Memory B cell (primary cell): Measurements from ENCODE around the gene ARHGAP21.

Experiments used
- ATAC-seq: fragments of 150-1000 bp; cut with Tn5 transposase; 2 replicates; pipeline ENCODE4 v1.10.0; 2021; ENCODE audit warnings: low read depth, mild to moderate bottlenecking, moderate library complexity
- DNase-seq, 2 donors: peaks; one replicate each; pipeline ENCODE4 v3.0.0; 2022; ENCODE audit warnings: low spot score in 2 of 2
- H3K27ac Mint-ChIP-seq: one replicate; pipeline ENCODE4 v1.8.0; 2022; ENCODE audit warnings: mild to moderate bottlenecking, moderate library complexity, mixed read lengths
- H3K27me3 Mint-ChIP-seq: one replicate; pipeline ENCODE4 v1.8.0; 2022; ENCODE audit warnings: mixed read lengths
- H3K36me3 Mint-ChIP-seq: one replicate; pipeline ENCODE4 v1.8.0; 2022; ENCODE audit warnings: mild to moderate bottlenecking, mixed read lengths
- H3K4me1 Mint-ChIP-seq: one replicate; pipeline ENCODE4 v1.8.0; 2022; ENCODE audit warnings: mixed read lengths
- H3K4me3 Mint-ChIP-seq: one replicate; pipeline ENCODE4 v1.8.0; 2022; ENCODE audit warnings: mild to moderate bottlenecking, moderate library complexity, mixed read lengths
- H3K9me3 Mint-ChIP-seq: one replicate; pipeline ENCODE4 v1.8.0; 2022; ENCODE audit warnings: mixed read lengths

ARHGAP21 gene

DNA sequence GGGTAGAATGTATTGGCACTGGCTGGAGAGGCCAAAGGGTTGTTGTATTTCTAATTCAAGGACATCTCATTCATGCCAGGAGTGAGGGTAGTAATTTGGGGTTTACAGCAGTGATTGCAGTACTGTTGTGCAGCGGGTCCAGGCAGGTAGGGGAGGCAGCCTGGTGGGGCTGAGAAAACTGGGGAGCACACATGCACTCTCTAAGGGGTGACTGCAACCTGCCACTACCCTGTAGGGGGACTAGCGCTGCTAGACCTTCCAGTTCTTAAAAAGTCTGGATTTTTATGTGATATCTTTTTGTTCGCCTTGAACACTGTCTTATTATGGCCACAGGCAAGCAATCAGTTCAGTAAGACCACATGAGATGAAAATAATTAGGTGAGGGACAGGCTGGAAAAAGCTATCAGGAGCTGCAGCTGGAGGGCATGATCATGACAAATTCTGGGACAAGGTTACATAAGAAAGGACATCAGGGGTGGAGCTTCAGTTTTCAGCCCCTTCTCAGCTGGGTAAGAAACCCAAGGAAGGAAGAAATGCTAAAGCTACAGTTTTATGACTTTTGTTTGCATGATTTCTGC, 149.0 kb downstream of the ARHGAP21 start:
- peaks cover 12% of the 10 kb centered on the region for H3K27me3 Mint-ChIP-seq
- DNase-seq = no peak
- no peaks in the 10 kb centered on the region for H3K36me3 Mint-ChIP-seq
- no peaks in the 10 kb centered on the region for H3K4me1 Mint-ChIP-seq
- ATAC-seq = no peak
- H3K4me3 Mint-ChIP-seq = no peak overlapping the region
- no peak overlapping the region for H3K27ac Mint-ChIP-seq
- peaks cover 12% of the 10 kb centered on the region for H3K9me3 Mint-ChIP-seq

DNA sequence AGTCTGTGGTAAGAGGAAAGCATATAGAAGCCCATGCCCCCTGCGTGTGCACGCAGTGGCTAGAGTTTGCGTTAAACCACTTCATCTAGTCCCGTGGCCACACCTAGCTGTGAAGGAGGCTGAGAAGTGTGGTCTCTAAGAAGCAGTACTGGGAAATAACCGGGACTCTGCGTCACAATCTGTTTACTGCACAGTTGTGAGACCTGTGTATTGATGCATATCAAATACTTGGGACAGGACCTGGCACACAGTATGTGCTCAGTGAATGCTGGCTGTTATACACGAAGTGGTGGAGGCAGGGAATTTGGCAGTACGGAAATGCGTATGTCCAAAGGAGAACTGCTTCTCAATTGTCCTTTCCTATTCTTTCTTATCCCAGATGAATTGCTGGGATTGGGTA, 149.5 kb downstream of the ARHGAP21 start:
- H3K4me3 Mint-ChIP-seq = no peak overlapping the region
- DNase-seq (no peak), ATAC-seq (no peak)
- peaks cover 12% of the 10 kb centered on the region for H3K9me3 Mint-ChIP-seq
- H3K36me3 Mint-ChIP-seq = no peaks in the 10 kb centered on the region
- no peaks in the 10 kb centered on the region for H3K4me1 Mint-ChIP-seq
- H3K27ac Mint-ChIP-seq = no peak overlapping the region
- H3K27me3 Mint-ChIP-seq = peaks cover 14% of the 10 kb centered on the region

DNA sequence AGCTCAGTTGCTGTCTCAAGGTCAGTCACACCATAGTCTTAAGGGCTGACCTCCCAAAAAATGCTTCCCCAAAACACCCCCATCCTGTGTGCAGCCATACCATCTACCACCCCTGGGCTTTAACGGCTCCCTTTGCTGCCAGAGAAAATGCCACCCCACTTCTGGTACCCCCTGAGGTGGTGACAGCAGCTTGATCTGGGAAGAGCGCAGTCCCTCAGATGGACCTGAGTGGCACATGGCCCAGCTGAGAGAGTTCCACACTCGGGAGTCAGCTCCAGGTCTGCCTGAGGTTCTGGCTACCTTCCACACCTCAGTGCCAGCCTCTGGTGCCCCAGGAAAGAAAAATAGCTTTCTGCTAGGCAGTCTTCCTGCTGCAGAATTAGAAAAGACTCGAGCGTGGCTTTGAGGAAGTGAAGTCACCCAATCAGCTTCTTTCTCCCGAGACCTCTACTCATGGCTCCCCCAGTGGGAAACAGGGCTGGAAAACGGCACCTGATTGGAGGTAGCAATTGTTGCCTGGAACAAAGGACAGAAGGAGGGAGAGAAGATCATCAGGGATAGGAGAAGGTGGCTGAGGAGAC, 151.7 kb downstream of the ARHGAP21 start:
- DNase-seq = no peak
- peaks cover 15% of the 10 kb centered on the region for H3K27me3 Mint-ChIP-seq
- H3K36me3 Mint-ChIP-seq = no peaks in the 10 kb centered on the region
- peaks cover 8% of the 10 kb centered on the region for H3K9me3 Mint-ChIP-seq
- H3K27ac Mint-ChIP-seq = no peak overlapping the region
- no peaks in the 10 kb centered on the region for H3K4me1 Mint-ChIP-seq
- H3K4me3 Mint-ChIP-seq = no peak overlapping the region
- no peak for ATAC-seq

DNA sequence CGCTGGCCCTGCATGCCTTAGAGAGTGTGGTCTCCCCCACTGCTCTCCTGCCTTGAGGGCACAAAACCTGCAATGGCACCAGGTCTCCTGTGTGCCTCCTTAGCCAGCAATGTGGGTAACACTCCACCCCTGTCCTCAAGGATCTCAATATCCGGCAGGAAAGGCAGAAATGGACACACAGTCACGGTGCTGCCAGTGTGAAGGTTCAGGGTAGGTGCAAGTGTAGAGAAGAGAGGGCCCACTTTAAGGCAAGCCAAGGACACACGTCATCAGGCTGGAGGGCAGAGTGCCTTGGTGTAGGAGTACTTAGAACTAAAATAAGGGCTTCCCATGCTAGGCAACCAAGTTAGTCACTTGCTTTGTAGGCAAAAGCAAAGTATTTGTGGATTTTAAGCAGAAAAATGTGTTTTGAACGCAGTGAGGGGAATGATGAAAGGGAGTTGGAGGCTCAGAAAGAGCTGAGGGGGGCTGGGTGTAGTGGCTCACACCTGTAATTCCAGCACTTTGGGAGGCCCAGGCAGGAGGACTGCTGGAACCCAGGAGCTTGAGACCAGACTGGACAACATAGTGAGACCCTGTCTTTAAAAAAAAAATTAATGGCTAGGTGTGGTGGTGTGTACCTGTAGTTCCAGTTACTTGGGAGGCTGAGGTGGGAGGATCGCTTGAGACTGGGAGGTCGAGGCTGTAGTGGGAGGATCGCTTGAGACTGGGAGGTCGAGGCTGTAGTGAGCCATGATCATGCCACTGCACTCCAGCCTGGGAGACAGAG, 152.8 kb downstream of the ARHGAP21 start:
- no peak for DNase-seq
- H3K36me3 Mint-ChIP-seq = no peaks in the 10 kb centered on the region
- no peak overlapping the region for H3K27ac Mint-ChIP-seq
- peaks cover 15% of the 10 kb centered on the region for H3K27me3 Mint-ChIP-seq
- peaks cover 3% of the 10 kb centered on the region for H3K9me3 Mint-ChIP-seq
- no peak for ATAC-seq
- H3K4me1 Mint-ChIP-seq = no peaks in the 10 kb centered on the region
- no peak overlapping the region for H3K4me3 Mint-ChIP-seq

GRCh38 chr10:24569828-24570657, 153.6 kb downstream of the ARHGAP21 start:
- H3K36me3 Mint-ChIP-seq = no peaks in the 10 kb centered on the region
- peaks cover 15% of the 10 kb centered on the region for H3K27me3 Mint-ChIP-seq
- no peaks in the 10 kb centered on the region for H3K4me1 Mint-ChIP-seq
- DNase-seq = no peak
- no peak overlapping the region for H3K4me3 Mint-ChIP-seq
- H3K27ac Mint-ChIP-seq = no peak overlapping the region
- H3K9me3 Mint-ChIP-seq = no peaks in the 10 kb centered on the region
- no peak for ATAC-seq

DNA sequence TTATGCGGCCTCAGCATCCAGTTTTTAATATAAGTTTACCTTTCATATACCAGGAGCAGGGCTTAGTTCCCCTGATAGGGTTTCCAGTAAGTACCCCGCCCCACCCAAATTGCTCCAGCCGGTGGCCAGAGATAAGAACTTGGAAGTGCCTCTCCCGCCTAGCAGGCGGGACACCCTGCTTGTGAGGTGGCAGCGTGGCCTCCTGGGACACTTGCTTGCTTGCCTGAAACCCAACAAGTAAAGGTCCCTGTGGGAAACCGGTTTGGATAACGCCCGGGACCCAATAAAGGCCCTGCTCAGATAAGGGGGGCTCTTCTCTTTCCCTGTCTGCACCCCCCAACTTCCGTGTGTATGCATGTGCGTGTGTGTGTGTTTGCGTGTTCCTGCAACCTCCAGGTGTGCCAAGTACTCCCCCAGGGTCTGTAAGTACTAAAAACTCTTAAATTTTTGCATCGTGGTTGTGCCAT, 154.3 kb downstream of the ARHGAP21 start:
- H3K4me1 Mint-ChIP-seq = no peaks in the 10 kb centered on the region
- no peak overlapping the region for H3K4me3 Mint-ChIP-seq
- ATAC-seq = no peak
- no peaks in the 10 kb centered on the region for H3K9me3 Mint-ChIP-seq
- H3K27ac Mint-ChIP-seq = no peak overlapping the region
- no peaks in the 10 kb centered on the region for H3K36me3 Mint-ChIP-seq
- no peak for DNase-seq
- H3K27me3 Mint-ChIP-seq = peaks cover 15% of the 10 kb centered on the region

- no peak overlapping the region for H3K4me3 Mint-ChIP-seq
- no peaks in the 10 kb centered on the region for H3K9me3 Mint-ChIP-seq
- peaks cover 15% of the 10 kb centered on the region for H3K27me3 Mint-ChIP-seq
- H3K4me1 Mint-ChIP-seq = no peaks in the 10 kb centered on the region
- DNase-seq (no peak), ATAC-seq (no peak)
- H3K36me3 Mint-ChIP-seq = no peaks in the 10 kb centered on the region
- H3K27ac Mint-ChIP-seq = no peak overlapping the region
Observed at GRCh38 chr10:24568042-24568441, 155.6 kb downstream of the ARHGAP21 start.

GRCh38 chr10:24561453-24561852, 162.2 kb downstream of the ARHGAP21 start:
- Mint-ChIP-seq H3K4me1 (no peaks in the 10 kb centered on the region), H3K36me3 (no peaks in the 10 kb centered on the region), H3K9me3 (no peaks in the 10 kb centered on the region), H3K4me3 (no peak overlapping the region), H3K27ac (no peak overlapping the region), H3K27me3 (peaks cover 1% of the 10 kb centered on the region)
- ATAC-seq (no peak), DNase-seq (no peak)

DNA sequence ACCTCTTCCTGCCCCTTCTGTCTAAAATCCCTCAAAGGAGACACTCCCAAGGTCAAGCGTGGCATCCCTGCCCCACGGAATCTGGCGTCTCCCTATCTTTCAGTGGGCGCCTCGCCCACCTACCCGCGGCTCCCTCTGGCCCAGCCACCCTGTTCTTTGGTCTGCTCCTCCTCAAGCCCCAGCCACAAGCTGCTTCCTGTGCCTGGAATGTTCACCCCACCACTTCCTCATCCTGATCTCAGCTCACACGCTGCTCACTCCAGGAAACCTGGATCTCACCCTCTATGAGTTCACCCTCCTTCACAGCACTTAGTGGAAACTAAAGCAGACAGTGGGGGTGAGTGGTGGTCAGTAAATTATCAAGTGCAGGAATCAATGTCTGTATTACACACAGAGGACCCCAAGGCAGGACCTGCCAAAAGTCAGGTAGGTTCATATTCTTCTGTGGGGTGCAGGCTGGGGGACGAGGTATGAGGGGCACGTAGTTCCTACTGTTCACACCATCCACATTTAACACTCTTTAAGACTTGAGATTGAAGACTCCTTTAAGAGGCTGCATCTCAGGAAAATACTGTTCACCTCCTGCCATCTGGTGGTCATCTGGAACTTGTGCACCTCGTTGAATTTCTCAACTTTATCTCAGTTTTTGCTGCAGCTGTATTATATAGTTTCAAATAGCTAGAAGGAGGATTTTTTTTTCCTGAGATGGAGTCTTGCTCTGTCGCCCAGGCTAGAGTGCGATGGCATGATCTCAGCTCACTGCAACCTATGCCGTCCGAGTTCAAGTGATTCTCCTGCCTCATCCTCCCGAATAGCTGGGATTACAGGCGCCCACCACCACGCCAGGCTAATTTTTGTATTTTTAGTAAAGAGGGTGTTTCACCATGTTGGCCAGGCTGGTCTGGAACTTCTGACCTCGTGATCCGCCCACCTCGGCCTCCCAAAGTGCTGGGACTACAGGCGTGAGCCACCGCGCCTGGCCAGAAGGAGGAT, 166.6 kb downstream of the ARHGAP21 start:
- peaks cover 4% of the 10 kb centered on the region for H3K27me3 Mint-ChIP-seq
- H3K27ac Mint-ChIP-seq = no peak overlapping the region
- no peaks in the 10 kb centered on the region for H3K4me1 Mint-ChIP-seq
- H3K4me3 Mint-ChIP-seq = no peak overlapping the region
- DNase-seq (peak in 1 of 2 donors; percentile 16), ATAC-seq (no peak)
- no peaks in the 10 kb centered on the region for H3K9me3 Mint-ChIP-seq
- H3K36me3 Mint-ChIP-seq = no peaks in the 10 kb centered on the region

- Mint-ChIP-seq H3K36me3 (no peaks in the 10 kb centered on the region), H3K4me3 (no peak overlapping the region), H3K27ac (no peak overlapping the region), H3K27me3 (peaks cover 4% of the 10 kb centered on the region), H3K4me1 (no peaks in the 10 kb centered on the region), H3K9me3 (no peaks in the 10 kb centered on the region)
- DNase-seq = no peak
- ATAC-seq = no peak
Observed at GRCh38 chr10:24556126-24556749, 167.4 kb downstream of the ARHGAP21 start.

GRCh38 chr10:24554036-24554435, 169.7 kb downstream of the ARHGAP21 start:
- no peaks in the 10 kb centered on the region for H3K9me3 Mint-ChIP-seq
- DNase-seq (no peak), ATAC-seq (no peak)
- no peaks in the 10 kb centered on the region for H3K4me1 Mint-ChIP-seq
- H3K4me3 Mint-ChIP-seq = no peak overlapping the region
- no peak overlapping the region for H3K27ac Mint-ChIP-seq
- H3K36me3 Mint-ChIP-seq = no peaks in the 10 kb centered on the region
- peaks cover 4% of the 10 kb centered on the region for H3K27me3 Mint-ChIP-seq

GRCh38 chr10:24553051-24553612, 170.6 kb downstream of the ARHGAP21 start:
- no peaks in the 10 kb centered on the region for H3K36me3 Mint-ChIP-seq
- H3K27me3 Mint-ChIP-seq = peaks cover 4% of the 10 kb centered on the region
- no peak for DNase-seq
- no peak overlapping the region for H3K4me3 Mint-ChIP-seq
- ATAC-seq = no peak
- no peaks in the 10 kb centered on the region for H3K4me1 Mint-ChIP-seq
- no peak overlapping the region for H3K27ac Mint-ChIP-seq
- no peaks in the 10 kb centered on the region for H3K9me3 Mint-ChIP-seq
